Suppressor macrophage treated with lipopolysaccharide for 4 hours (primary cell): Measurements from ENCODE around the gene KCNQ1.

Experiments used
- DNase-seq: peaks from one replicate; pipeline ENCODE4 v3.0.0-alpha.2; 2020

KCNQ1 gene

GRCh38 chr11:2444821-2445745, at the start of gene KCNQ1:
TSS of gene KCNQ1 (plus strand) at chr11:2445008. CDS start at chr11:2445099, 91 bp downstream.
- peak; percentile 84 for DNase-seq

GRCh38 chr11:2395211-2395730, 49.5 kb upstream of the KCNQ1 start:
- no peak for DNase-seq

GRCh38 chr11:2395856-2396255, 49.0 kb upstream of the KCNQ1 start:
- no peak for DNase-seq

GRCh38 chr11:2396471-2396870, 48.3 kb upstream of the KCNQ1 start:
- DNase-seq, result no peak

- no peak for DNase-seq
Measured at GRCh38 chr11:2397005-2397404, 47.8 kb upstream of the KCNQ1 start.

GRCh38 chr11:2398664-2399355, 46.0 kb upstream of the KCNQ1 start:
- no peak for DNase-seq

GRCh38 chr11:2399488-2400068, 45.2 kb upstream of the KCNQ1 start:
- DNase-seq, result no peak

GRCh38 chr11:2400069-2400761, 44.6 kb upstream of the KCNQ1 start, which contains the start of gene TSSC4:
TSS of gene TSSC4 (plus strand) at chr11:2400750. CDS start at chr11:2402634, 1,884 bp downstream.
- peak; percentile 100 for DNase-seq

- no peak for DNase-seq
Measured at GRCh38 chr11:2400762-2401435, 43.9 kb upstream of the KCNQ1 start.

- no peak for DNase-seq
Measured at GRCh38 chr11:2401436-2401984, 43.3 kb upstream of the KCNQ1 start.

GRCh38 chr11:2402106-2402505, 42.7 kb upstream of the KCNQ1 start:
- DNase-seq, result no peak

- no peak for DNase-seq
Measured at GRCh38 chr11:2402890-2403645, 41.7 kb upstream of the KCNQ1 start.

GRCh38 chr11:2404735-2405196, 40.0 kb upstream of the KCNQ1 start:
- DNase-seq, result no peak

GRCh38 chr11:2406451-2406850, 38.4 kb upstream of the KCNQ1 start:
- no peak for DNase-seq

- no peak for DNase-seq
Measured at GRCh38 chr11:2406878-2407410, 37.9 kb upstream of the KCNQ1 start.

GRCh38 chr11:2408671-2409070, 36.1 kb upstream of the KCNQ1 start:
- no peak for DNase-seq

- DNase-seq, result no peak
Measured at GRCh38 chr11:2409126-2409525, 35.7 kb upstream of the KCNQ1 start.

GRCh38 chr11:2409611-2410468, 35.0 kb upstream of the KCNQ1 start:
- DNase-seq, result no peak

GRCh38 chr11:2410616-2411015, 34.2 kb upstream of the KCNQ1 start:
- no peak for DNase-seq
